H9 (cell line): ENCODE measurements around the gene B4GALT6. TPM values are rescaled to one million over a fixed set of nuclear protein-coding genes. Genes with fewer than 3 reads are reported as not detected.

Experiments used
- DNase-seq: peaks from one replicate; pipeline ENCODE4 v3.0.0-alpha.2; 2017
- H2AFZ ChIP-seq: one replicate; pipeline ENCODE4 v1.6.1; 2013; ENCODE audit warnings: mild to moderate bottlenecking, low read length, control low read depth, moderate library complexity
- H2AK5ac ChIP-seq: 2 replicates; pipeline ENCODE4 v1.6.1; 2013; ENCODE audit warnings: low read length, control low read depth, mixed read lengths; ENCODE audit not compliant: insufficient read length
- H2BK120ac ChIP-seq: one replicate; pipeline ENCODE4 v1.6.1; 2013; ENCODE audit warnings: low read depth, mild to moderate bottlenecking, low read length, control low read depth, inconsistent platforms; ENCODE audit not compliant: poor library complexity, severe bottlenecking
- H2BK12ac ChIP-seq: 2 replicates; pipeline ENCODE4 v1.6.1; 2013; ENCODE audit warnings: low read length, control low read depth, mixed read lengths, low read depth; ENCODE audit not compliant: insufficient read length
- H2BK15ac ChIP-seq: 2 replicates; pipeline ENCODE4 v1.6.1; 2013; ENCODE audit warnings: low read depth, low read length, control low read depth
- H2BK20ac ChIP-seq: one replicate; pipeline ENCODE4 v1.6.1; 2013; ENCODE audit warnings: low read depth, mild to moderate bottlenecking, low read length, control low read depth, inconsistent platforms; ENCODE audit not compliant: poor library complexity, severe bottlenecking
- H2BK5ac ChIP-seq: 2 replicates; pipeline ENCODE4 v1.6.1; 2013; ENCODE audit warnings: low read length, control low read depth, mixed read lengths; ENCODE audit not compliant: insufficient read length
- H3K14ac ChIP-seq: 2 replicates; pipeline ENCODE4 v1.6.1; 2013; ENCODE audit warnings: low read length, control low read depth; ENCODE audit not compliant: insufficient read depth
- H3K18ac ChIP-seq: 2 replicates; pipeline ENCODE4 v1.6.1; 2013; ENCODE audit warnings: low read depth, mild to moderate bottlenecking, mixed read lengths, low read length, control low read depth; ENCODE audit not compliant: insufficient read length
- H3K23ac ChIP-seq: 2 replicates; pipeline ENCODE4 v1.6.1; 2013; ENCODE audit warnings: low read length, control low read depth, mixed read lengths, low read depth; ENCODE audit not compliant: insufficient read length
- H3K23me2 ChIP-seq: 2 replicates; pipeline ENCODE4 v1.6.1; 2013; ENCODE audit warnings: low read depth, mild to moderate bottlenecking, mixed read lengths, low read length, control low read depth; ENCODE audit not compliant: insufficient read length, poor library complexity, severe bottlenecking
- H3K27ac ChIP-seq: 2 replicates; pipeline ENCODE4 v1.5.1; 2013; ENCODE audit warnings: low read length, control low read depth, mixed read lengths, low read depth; ENCODE audit not compliant: insufficient read length
- H3K27me3 ChIP-seq: 2 replicates; pipeline ENCODE4 v1.6.1; 2013; ENCODE audit warnings: low read length, control low read depth, inconsistent platforms; ENCODE audit not compliant: insufficient read depth
- H3K4ac ChIP-seq: 2 replicates; pipeline ENCODE4 v1.6.1; 2013; ENCODE audit warnings: low read depth, mild to moderate bottlenecking, control low read depth, inconsistent platforms, low read length, moderate library complexity
- H3K4me1 ChIP-seq: 2 replicates; pipeline ENCODE4 v1.6.1; 2013; ENCODE audit warnings: low read length, control low read depth, inconsistent platforms; ENCODE audit not compliant: insufficient read depth
- H3K4me2 ChIP-seq: 2 replicates; pipeline ENCODE4 v1.6.1; 2013; ENCODE audit warnings: low read length, control low read depth, mixed read lengths; ENCODE audit not compliant: insufficient read length, insufficient read depth
- H3K56ac ChIP-seq: 2 replicates; pipeline ENCODE4 v1.6.1; 2013; ENCODE audit warnings: low read depth, mild to moderate bottlenecking, mixed read lengths, low read length, control low read depth; ENCODE audit not compliant: insufficient read length
- H3K79me1 ChIP-seq: 2 replicates; pipeline ENCODE4 v1.6.1; 2013; ENCODE audit warnings: low read depth, mild to moderate bottlenecking, moderate library complexity, low read length, control low read depth, inconsistent platforms; ENCODE audit not compliant: insufficient read depth, poor library complexity, severe bottlenecking
- H3K79me2 ChIP-seq: 2 replicates; pipeline ENCODE4 v1.6.1; 2013; ENCODE audit warnings: low read length, control low read depth, inconsistent platforms; ENCODE audit not compliant: insufficient read depth
- H3K9ac ChIP-seq: 2 replicates; pipeline ENCODE4 v1.6.1; 2013; ENCODE audit warnings: low read length, control low read depth, mixed read lengths; ENCODE audit not compliant: insufficient read length; ENCODE audit errors: extremely low read depth
- H3K9me3 ChIP-seq: one replicate; pipeline ENCODE4 v1.6.1; 2013; ENCODE audit warnings: low read depth, low read length, inconsistent platforms; ENCODE audit not compliant: control insufficient read depth
- H3T11ph ChIP-seq: one replicate; pipeline ENCODE4 v1.6.1; 2013; ENCODE audit warnings: mild to moderate bottlenecking, low read length, control low read depth, inconsistent platforms
- H4K20me1 ChIP-seq: one replicate; pipeline ENCODE4 v1.6.1; 2013; ENCODE audit not compliant: control insufficient read depth, insufficient read length, insufficient read depth
- H4K5ac ChIP-seq: 2 replicates; pipeline ENCODE4 v1.6.1; 2013; ENCODE audit warnings: low read depth, mild to moderate bottlenecking, mixed read lengths, low read length, control low read depth; ENCODE audit not compliant: insufficient read length
- H4K8ac ChIP-seq: replicated peaks from 2 replicates; pipeline ENCODE4 v1.6.1; 2013; ENCODE audit warnings: low read length, control low read depth, mixed read lengths, low read depth; ENCODE audit not compliant: insufficient read length
- H4K91ac ChIP-seq: 2 replicates; pipeline ENCODE4 v1.6.1; 2013; ENCODE audit warnings: low read depth, mild to moderate bottlenecking, moderate library complexity, mixed read lengths, low read length, control low read depth; ENCODE audit not compliant: insufficient read length
- H3K27ac Mint-ChIP-seq, 3 experiments: 2 replicates in 2 of 3; 3 replicates in 1 of 3; pipeline ENCODE4 v1.8.0; 2020 to 2021; ENCODE audit warnings: mixed read lengths in 3 of 3, mild to moderate bottlenecking in 1 of 3, moderate library complexity in 1 of 3
- H3K27me3 Mint-ChIP-seq: 2 replicates; pipeline ENCODE4 v1.8.0; 2021; ENCODE audit warnings: low read depth, mild to moderate bottlenecking, moderate library complexity, mixed read lengths
- H3K36me3 Mint-ChIP-seq, 3 experiments: 2 replicates in 2 of 3; 3 replicates in 1 of 3; pipeline ENCODE4 v1.8.0; 2020 to 2021; ENCODE audit warnings: low read depth in 3 of 3, mixed read lengths in 3 of 3; ENCODE audit not compliant: insufficient read depth in 1 of 3
- H3K4me1 Mint-ChIP-seq, 2 experiments: 2 replicates each; pipeline ENCODE4 v1.8.0; 2020; ENCODE audit warnings: mixed read lengths in 2 of 2
- H3K4me3 Mint-ChIP-seq, 2 experiments: 2 replicates in 1 of 2; 3 replicates in 1 of 2; pipeline ENCODE4 v1.8.0; 2020 to 2021; ENCODE audit warnings: mild to moderate bottlenecking in 2 of 2, mixed read lengths in 2 of 2, moderate library complexity in 1 of 2
- H3K9me3 Mint-ChIP-seq, 2 experiments: 2 replicates in 1 of 2; 3 replicates in 1 of 2; pipeline ENCODE4 v1.8.0; 2020; ENCODE audit warnings: mild to moderate bottlenecking in 2 of 2, mixed read lengths in 2 of 2, moderate library complexity in 1 of 2
- WGBS: extraction: QIAGEN DNeasy Blood & Tissue Kit; methylation state at CpG from one replicate; pipeline ENCODE4 v1.1.7; 2013; ENCODE audit warnings: missing lambda C conversion rate, low lambda C conversion rate, mixed read lengths; ENCODE audit not compliant: insufficient read length; ENCODE audit errors: extremely low coverage; 5-methylcytosine and 5-hydroxymethylcytosine counted together
- total RNA-seq: library from RNA; stranded (reverse); gene quantifications from 2 replicates; pipeline ENCODE4 v1.2.1, GENCODE V29; 2021
- TF ChIP-seq, protein P1 (sequence below): fragments of 200-600 bp; sonication (generic); conservative IDR thresholded peaks from 3 replicates; pipeline ENCODE4 v1.8.0; 2021; ENCODE audit warnings: antibody characterized with exemption, mild to moderate bottlenecking

Gene B4GALT6
- total RNA-seq, 1 experiment from 2014 or later, result 34.1 TPM

DNA sequence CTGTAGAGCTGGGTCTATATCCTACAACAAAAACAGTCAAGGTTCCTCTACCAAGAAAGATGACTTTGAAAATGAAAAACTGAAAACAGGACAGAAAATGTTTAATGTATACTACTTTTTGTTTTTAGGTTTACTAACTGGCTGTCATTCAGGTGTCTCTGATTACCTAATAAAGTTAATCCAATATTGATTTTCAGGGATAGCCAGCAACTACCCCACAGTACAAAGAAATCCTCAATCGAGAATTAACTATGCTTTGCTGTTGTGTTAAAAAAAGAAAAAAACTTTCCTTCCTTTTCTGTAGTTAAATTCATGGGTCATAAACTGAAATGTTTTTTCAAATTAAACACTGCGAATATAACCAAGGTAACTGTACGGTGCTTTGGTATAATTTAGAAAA, 46.9 kb downstream of the B4GALT6 start:
- Histone ChIP-seq H3K4ac (no peak overlapping the region), H2BK20ac (no peak overlapping the region), H3K79me2 (no peaks in the 10 kb centered on the region), H3K18ac (no peak overlapping the region), H2BK5ac (no peak overlapping the region), H3K9ac (no peak overlapping the region), H3K14ac (no peak overlapping the region), H3K9me3 (no peaks in the 10 kb centered on the region), H4K5ac (no peak overlapping the region), H3K27ac (no peak overlapping the region), H3K79me1 (no peaks in the 10 kb centered on the region), H2AFZ (no peak overlapping the region), H3K4me1 (no peaks in the 10 kb centered on the region), H4K91ac (no peak overlapping the region), H2BK15ac (no peak overlapping the region), H3K23ac (no peak overlapping the region), H2BK120ac (no peak overlapping the region), H4K8ac (no peak overlapping the region), H2AK5ac (no peak overlapping the region), H3K4me2 (no peak overlapping the region), H3K23me2 (no peaks in the 10 kb centered on the region), H2BK12ac (no peak overlapping the region), H3K56ac (no peak overlapping the region), H3K27me3 (no peaks in the 10 kb centered on the region), H3T11ph (no peak overlapping the region), H4K20me1 (no peaks in the 10 kb centered on the region)
- no CpG with 5 or more reads among the region's 3 CpGs for whole genome bisulfite sequencing
- H3K27ac Mint-ChIP-seq, result no peak overlapping the region
- TF ChIP-seq, protein P1, sequence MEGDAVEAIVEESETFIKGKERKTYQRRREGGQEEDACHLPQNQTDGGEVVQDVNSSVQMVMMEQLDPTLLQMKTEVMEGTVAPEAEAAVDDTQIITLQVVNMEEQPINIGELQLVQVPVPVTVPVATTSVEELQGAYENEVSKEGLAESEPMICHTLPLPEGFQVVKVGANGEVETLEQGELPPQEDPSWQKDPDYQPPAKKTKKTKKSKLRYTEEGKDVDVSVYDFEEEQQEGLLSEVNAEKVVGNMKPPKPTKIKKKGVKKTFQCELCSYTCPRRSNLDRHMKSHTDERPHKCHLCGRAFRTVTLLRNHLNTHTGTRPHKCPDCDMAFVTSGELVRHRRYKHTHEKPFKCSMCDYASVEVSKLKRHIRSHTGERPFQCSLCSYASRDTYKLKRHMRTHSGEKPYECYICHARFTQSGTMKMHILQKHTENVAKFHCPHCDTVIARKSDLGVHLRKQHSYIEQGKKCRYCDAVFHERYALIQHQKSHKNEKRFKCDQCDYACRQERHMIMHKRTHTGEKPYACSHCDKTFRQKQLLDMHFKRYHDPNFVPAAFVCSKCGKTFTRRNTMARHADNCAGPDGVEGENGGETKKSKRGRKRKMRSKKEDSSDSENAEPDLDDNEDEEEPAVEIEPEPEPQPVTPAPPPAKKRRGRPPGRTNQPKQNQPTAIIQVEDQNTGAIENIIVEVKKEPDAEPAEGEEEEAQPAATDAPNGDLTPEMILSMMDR, result no peak
- peaks cover 0 to 2% of the 10 kb centered on the region in 2 experiments; a peak in 2 of 5 replicates for H3K9me3 Mint-ChIP-seq
- H3K27me3 Mint-ChIP-seq, result no peaks in the 10 kb centered on the region
- H3K36me3 Mint-ChIP-seq, result peaks cover 23 to 42% (median 40%) of the 10 kb centered on the region in 3 experiments
- no peak overlapping the region for H3K4me3 Mint-ChIP-seq
- DNase-seq, result no peak
- H3K4me1 Mint-ChIP-seq, result no peaks in the 10 kb centered on the region; a peak in 1 of 4 replicates
